ENCODE data around the gene PARP4.

DNA sequence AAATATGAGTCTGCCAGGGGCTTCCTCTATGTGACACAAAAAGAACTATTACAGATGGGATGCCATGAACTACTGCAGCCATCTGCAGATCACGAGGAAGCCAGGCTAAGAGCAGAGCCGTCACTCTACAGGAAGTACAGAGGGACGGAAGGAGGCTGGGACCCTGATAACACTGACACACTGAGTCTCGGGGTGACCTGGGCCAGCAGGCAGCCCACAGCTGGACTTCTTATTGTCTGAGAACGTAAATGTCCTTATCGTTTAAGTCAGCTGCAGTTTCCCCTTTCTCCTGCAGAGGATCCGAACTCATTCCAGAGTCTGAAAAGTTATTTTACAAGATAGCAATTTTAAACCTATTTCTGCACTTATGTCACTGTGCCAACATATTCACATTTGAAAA is 20.7 kb downstream of the PARP4 start:
- TF ChIP-seq ZNF335 (CRISPR knock-in tag; IDR thresholded peaks at IDR 0.05) (no peak), ADNP (CRISPR knock-in tag; IDR thresholded peaks at IDR 0.05) (no peak), JUNB (CRISPR knock-in tag; IDR thresholded peaks at IDR 0.05; ENCODE audit: borderline replicate concordance) (no peak), CREB1 (IDR thresholded peaks at IDR 0.05) (no peak), CREB1 (CRISPR knock-in tag; IDR thresholded peaks at IDR 0.05) (no peak), AGO2 (optimal IDR thresholded peaks at IDR 0.05; ENCODE audit: low read depth, low read length) (no peak), KDM5A (IDR thresholded peaks at IDR 0.05; ENCODE audit: borderline replicate concordance, low read length) (no peak), ZNF251 (CRISPR knock-in tag; IDR thresholded peaks at IDR 0.05) (no peak), ETV6 (CRISPR knock-in tag; conservative IDR thresholded peaks at IDR 0.05) (no peak), HNF4G (IDR thresholded peaks at IDR 0.05; ENCODE audit: borderline replicate concordance, low read depth, low read length) (no peak), HNF4G (CRISPR knock-in tag; IDR thresholded peaks at IDR 0.05; ENCODE audit: borderline replicate concordance, low read depth) (no peak)
- TF ChIP-seq, protein P1, sequence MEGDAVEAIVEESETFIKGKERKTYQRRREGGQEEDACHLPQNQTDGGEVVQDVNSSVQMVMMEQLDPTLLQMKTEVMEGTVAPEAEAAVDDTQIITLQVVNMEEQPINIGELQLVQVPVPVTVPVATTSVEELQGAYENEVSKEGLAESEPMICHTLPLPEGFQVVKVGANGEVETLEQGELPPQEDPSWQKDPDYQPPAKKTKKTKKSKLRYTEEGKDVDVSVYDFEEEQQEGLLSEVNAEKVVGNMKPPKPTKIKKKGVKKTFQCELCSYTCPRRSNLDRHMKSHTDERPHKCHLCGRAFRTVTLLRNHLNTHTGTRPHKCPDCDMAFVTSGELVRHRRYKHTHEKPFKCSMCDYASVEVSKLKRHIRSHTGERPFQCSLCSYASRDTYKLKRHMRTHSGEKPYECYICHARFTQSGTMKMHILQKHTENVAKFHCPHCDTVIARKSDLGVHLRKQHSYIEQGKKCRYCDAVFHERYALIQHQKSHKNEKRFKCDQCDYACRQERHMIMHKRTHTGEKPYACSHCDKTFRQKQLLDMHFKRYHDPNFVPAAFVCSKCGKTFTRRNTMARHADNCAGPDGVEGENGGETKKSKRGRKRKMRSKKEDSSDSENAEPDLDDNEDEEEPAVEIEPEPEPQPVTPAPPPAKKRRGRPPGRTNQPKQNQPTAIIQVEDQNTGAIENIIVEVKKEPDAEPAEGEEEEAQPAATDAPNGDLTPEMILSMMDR (CRISPR knock-in tag; IDR thresholded peaks at IDR 0.05) = no peak
- TF ChIP-seq, protein P2, sequence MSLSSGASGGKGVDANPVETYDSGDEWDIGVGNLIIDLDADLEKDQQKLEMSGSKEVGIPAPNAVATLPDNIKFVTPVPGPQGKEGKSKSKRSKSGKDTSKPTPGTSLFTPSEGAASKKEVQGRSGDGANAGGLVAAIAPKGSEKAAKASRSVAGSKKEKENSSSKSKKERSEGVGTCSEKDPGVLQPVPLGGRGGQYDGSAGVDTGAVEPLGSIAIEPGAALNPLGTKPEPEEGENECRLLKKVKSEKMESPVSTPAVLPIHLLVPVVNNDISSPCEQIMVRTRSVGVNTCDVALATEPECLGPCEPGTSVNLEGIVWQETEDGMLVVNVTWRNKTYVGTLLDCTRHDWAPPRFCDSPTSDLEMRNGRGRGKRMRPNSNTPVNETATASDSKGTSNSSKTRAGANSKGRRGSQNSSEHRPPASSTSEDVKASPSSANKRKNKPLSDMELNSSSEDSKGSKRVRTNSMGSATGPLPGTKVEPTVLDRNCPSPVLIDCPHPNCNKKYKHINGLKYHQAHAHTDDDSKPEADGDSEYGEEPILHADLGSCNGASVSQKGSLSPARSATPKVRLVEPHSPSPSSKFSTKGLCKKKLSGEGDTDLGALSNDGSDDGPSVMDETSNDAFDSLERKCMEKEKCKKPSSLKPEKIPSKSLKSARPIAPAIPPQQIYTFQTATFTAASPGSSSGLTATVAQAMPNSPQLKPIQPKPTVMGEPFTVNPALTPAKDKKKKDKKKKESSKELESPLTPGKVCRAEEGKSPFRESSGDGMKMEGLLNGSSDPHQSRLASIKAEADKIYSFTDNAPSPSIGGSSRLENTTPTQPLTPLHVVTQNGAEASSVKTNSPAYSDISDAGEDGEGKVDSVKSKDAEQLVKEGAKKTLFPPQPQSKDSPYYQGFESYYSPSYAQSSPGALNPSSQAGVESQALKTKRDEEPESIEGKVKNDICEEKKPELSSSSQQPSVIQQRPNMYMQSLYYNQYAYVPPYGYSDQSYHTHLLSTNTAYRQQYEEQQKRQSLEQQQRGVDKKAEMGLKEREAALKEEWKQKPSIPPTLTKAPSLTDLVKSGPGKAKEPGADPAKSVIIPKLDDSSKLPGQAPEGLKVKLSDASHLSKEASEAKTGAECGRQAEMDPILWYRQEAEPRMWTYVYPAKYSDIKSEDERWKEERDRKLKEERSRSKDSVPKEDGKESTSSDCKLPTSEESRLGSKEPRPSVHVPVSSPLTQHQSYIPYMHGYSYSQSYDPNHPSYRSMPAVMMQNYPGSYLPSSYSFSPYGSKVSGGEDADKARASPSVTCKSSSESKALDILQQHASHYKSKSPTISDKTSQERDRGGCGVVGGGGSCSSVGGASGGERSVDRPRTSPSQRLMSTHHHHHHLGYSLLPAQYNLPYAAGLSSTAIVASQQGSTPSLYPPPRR (CRISPR knock-in tag; IDR thresholded peaks at IDR 0.05; ENCODE audit: borderline replicate concordance) = no peak
